Breast epithelium (tissue), 3 donors: ENCODE measurements around the gene ATRN.

Experiments
- CTCF ChIP-seq, 3 donors: fragments of 450-650 bp; IDR thresholded peaks; one replicate each; pipeline ENCODE4 v1.5.1; 2016 to 2017; ENCODE audit warnings: antibody characterized with exemption in 3 of 3, mild to moderate bottlenecking in 3 of 3, moderate library complexity in 3 of 3
- POLR2A ChIP-seq: fragments of 450-650 bp; IDR thresholded peaks from one replicate; pipeline ENCODE4 v1.6.1; 2016; ENCODE audit warnings: antibody characterized with exemption, mild to moderate bottlenecking, moderate library complexity
- POLR2AphosphoS5 ChIP-seq, 3 donors: sonication (generic); formaldehyde crosslinking; IDR thresholded peaks; one replicate each; pipeline ENCODE4 v1.6.1; 2017; ENCODE audit warnings: antibody characterized with exemption in 3 of 3

- TF ChIP-seq POLR2A = no peak
- TF ChIP-seq CTCF (IDR thresholded peaks at IDR 0.05) = no peak
- TF ChIP-seq POLR2AphosphoS5 (IDR thresholded peaks at IDR 0.05) = no peak
These were observed 68.7 kb downstream of the ATRN start for GRCh38 chr20:3539311-3540107.
